Activated naive CD4-positive, alpha-beta T cell treated with Interleukin-2 at 50 U/mL for 16 hours (primary cell): ENCODE data around the gene ZNF831.

Experiments
- DNase-seq: peaks from one replicate; pipeline ENCODE4 v3.0.0-alpha.2; 2020

Gene ZNF831

GRCh38 chr20:59217173-59217572 is 53.6 kb downstream of the ZNF831 start:
- no peak for DNase-seq

GRCh38 chr20:59217794-59218280 is 54.2 kb downstream of the ZNF831 start:
- DNase-seq = no peak

- no peak for DNase-seq
Observed at GRCh38 chr20:59219211-59219610, 55.6 kb downstream of the ZNF831 start.

GRCh38 chr20:59220161-59220560 is 56.5 kb downstream of the ZNF831 start:
- DNase-seq = no peak

- DNase-seq = no peak
Observed at GRCh38 chr20:59221049-59221706, 57.6 kb downstream of the ZNF831 start.

- no peak for DNase-seq
Observed at GRCh38 chr20:59221707-59222252, 58.2 kb downstream of the ZNF831 start.

- DNase-seq = peak; percentile 85
Observed at GRCh38 chr20:59222253-59223181, 58.9 kb downstream of the ZNF831 start.

- no peak for DNase-seq
Observed at GRCh38 chr20:59223182-59223601, 59.6 kb downstream of the ZNF831 start.

GRCh38 chr20:59223750-59224149 is 60.1 kb downstream of the ZNF831 start:
- no peak for DNase-seq

- DNase-seq = no peak
Observed at GRCh38 chr20:59224236-59224635, 60.6 kb downstream of the ZNF831 start.

GRCh38 chr20:59230385-59230784 is 66.8 kb downstream of the ZNF831 start:
- DNase-seq = no peak

- DNase-seq = no peak
Observed at GRCh38 chr20:59231124-59231804, 67.6 kb downstream of the ZNF831 start.

GRCh38 chr20:59232618-59233017 is 69.0 kb downstream of the ZNF831 start:
- no peak for DNase-seq

GRCh38 chr20:59235226-59235625 is 71.6 kb downstream of the ZNF831 start:
- peak; percentile 15 for DNase-seq

- DNase-seq = no peak
Observed at GRCh38 chr20:59240006-59240405, 76.4 kb downstream of the ZNF831 start.

- DNase-seq = peak; percentile 36
Observed at GRCh38 chr20:59242714-59243626, 79.3 kb downstream of the ZNF831 start.

GRCh38 chr20:59246691-59247400 is 83.2 kb downstream of the ZNF831 start:
- DNase-seq = no peak

GRCh38 chr20:59247731-59248684 is 84.4 kb downstream of the ZNF831 start:
- DNase-seq = no peak

GRCh38 chr20:59250293-59250692 is 86.7 kb downstream of the ZNF831 start:
- DNase-seq = no peak

GRCh38 chr20:59253325-59253724 is 89.7 kb downstream of the ZNF831 start:
- DNase-seq = peak; percentile 12
